DMS153 (cell line): Measurements from ENCODE around the gene LEFTY2.
"Not testable (repeated sequence)": the region's sequence is repeated elsewhere in the genome, so short reads cannot be mapped to it uniquely, and the experiment has no call there.

Source experiments
- DNase-seq: peaks from one replicate; lab custom pipeline; 2025; lab: John Stamatoyannopoulos, UW

Gene LEFTY2

DNA sequence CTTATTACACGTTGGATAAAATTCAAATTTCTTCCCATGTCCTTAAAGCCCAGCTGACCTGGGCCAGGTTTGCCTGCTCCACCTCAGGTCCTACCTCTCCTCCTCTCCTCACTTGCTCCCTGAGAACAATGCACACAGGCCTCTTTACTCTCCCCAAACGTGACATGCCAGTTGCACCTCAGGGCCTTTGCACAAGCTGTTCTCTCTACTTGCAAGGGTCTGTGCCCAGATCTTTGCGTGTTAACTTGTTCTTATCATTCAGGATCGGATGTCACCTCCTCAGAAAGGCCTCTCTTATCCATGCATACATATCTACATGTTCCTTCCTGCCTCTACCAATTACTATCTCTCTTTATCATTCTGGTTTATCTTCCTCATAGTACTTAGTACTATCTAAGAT is 37.4 kb downstream of the LEFTY2 start:
- DNase-seq = no peak

DNA sequence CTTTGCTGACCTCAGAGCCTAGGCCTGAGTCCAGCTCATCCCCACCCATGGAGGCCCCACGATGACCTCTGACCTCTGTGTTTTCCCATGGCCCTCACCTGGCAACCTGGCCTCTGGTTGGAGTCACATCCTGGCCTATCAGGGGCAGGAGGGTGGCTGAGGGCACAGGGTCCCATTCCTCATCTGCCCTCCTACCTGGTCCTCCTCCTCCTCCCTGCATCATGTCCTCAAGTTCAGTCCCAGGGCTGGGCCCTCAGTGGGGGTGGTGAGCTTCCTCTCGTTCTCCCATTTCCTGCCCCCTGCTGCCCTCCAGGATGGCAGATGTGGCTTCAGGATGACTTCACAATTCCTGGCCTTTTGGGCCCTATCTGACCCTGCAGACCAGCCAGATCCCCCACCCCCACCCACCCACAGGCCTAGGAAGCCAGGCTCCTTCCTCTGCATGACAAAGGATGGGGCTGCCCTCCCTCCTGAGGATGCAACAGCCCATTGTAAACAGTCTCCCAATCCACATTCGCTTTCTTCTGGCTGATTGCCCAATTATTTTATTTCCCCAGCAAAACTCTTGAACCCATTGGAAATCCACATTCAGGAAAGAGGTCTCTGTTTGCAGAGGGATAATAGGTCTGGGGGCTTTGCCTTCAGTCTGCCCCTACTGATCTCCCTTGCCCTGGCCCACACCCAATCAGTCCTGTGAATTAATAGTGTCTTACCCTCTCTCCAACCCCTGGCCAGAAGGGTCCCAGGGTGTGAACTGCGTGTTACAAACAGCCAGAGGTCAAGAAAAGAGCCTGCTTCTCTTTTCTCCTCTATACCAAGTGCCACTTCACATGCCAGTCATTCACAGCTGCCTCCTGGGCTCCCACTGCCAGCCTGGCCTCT is 41.7 kb downstream of the LEFTY2 start:
- no peak for DNase-seq

DNA sequence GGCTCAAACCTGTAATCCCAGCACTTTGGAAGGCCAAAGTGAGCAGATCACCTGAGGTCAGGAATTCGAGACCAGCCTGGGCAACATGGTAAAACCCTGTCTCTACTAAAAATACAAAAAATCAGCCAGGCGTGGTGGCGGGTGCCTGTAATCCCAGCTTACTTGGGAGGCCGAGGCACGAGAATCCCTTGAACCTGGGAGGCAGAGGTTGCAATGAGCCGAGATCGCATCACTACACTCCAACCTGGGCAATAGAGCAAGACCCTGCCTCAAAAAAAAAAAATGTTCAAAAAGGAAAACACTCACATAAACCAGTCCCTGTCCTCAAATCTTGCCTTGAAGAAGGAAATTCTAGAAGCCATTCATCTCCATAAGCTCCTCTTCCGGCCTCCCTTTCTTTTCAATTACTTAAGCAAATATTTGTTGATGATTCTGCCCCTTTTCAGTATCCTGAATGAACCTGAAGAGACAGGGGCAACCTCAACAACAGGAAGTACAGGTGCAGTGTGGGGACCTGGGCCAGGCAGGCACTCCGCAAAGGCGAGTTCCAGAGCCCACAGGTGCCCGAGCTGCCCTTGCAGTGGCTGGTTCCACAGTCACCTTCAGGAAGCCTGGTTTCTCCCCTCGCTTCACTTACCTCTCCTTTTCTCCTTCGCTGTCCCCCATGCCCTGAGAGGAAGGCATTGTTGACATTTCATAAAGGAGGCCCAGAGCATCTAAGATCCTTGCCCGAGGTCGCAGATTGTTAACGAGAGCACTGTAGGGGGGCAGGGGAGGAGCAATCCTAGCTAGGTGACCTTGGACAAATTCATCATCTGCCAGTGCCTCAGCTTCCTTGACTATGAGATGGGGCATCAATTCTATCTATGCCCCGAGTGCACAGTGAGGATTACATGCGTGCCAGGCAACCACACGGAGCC is 43.2 kb downstream of the LEFTY2 start:
- peak; percentile 86 for DNase-seq

DNA sequence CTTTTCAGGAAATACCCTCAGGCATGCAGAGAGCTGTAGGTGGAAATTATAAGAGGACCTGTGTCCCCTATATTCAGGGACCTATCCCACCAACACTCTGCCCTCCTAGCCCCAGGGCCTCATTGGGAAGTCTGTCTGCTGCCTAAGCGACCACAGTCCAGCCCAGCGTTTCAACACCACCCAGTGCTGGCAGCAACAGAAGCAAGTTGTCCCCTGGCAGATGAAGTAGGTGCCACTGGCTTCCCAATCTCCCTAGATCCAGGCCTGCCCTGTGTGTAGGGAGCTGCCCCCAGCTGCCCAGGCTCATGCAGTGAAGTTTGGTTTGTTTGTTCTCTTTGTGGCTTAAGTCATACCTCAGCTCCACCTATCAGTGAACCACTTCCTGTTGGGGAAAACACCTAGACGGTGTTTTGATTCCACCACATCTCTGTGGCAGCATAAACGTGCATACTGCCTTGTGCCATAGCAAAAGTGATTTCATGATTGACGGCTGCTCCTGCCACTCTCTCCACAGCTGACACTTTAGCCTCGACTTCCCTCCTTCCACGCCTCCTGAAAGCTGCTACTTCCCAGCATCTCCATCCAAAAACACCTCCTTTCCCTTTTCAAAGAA is 44.0 kb downstream of the LEFTY2 start:
- peak; percentile 86 for DNase-seq

DNA sequence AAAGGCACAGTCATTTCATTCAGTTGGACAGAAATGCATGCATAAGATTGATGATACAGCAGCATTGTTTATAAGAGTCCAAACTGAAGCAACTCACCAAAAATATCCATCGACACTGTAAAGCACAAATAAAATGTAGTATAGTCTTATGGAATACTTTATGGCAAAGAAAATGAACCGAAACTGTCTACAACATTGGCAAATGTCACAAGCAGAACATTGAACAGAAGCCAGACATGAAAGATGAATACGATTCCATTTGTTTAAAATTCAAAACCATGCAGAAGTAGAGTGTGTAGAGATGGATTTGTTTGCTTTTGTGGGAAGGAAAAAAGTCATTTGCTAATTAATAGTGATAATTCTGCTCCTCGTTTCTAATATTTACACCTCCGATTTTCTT is 44.5 kb downstream of the LEFTY2 start:
- DNase-seq = no peak

DNA sequence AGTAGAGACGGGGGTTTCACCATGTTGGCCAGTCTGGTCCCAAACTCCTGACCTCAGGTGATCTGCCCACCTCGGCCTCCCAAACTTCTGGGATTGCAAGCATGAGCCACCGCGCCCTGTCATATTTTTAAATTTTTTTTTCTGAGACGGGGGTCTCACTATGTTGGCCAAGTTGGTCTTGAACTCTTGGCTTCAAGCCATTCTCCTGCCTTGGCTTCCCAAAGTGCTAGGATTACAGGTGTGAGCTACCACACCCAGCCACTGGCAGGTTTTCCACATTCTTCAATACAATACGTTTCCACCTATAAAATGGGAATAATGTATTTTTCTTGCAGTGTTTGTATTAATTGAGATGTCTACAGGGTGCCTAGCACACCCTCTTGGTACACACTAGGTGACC is 48.7 kb downstream of the LEFTY2 start:
- DNase-seq = no peak

DNA sequence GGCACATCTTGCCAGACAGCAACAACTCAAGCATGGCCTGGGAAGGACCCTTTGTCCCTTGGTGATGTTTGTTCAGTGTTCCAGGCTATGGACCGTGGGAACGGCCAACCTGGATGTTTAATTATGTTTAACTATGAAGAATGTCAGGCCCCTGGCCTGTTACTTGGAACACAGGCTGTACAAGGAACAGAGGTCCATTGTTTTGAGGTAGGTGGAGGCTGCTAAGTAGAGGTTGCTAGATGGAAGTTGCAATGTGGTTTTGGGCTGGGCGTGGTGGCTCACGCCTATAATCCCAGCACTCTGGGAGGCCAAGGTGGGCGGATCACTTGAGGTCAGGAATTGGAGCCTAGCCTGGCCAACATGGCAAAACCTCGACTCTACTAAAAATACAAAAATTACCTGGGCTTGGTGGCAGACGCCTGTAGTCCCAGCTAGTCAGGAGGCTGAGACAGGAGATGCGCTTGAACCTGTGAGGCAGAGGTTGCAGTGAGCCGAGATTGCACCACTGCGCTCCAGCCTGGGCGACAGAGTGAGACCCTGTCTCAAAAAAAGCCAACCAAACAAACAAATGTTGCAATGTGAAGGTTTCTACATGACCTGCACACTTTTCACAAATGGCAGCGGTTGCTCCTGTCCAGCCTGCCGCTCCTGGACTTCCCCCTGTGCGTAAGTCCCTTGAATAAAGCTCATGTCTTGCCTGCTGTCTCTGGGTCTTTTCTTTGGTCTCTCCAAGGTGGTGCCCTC is 49.6 kb downstream of the LEFTY2 start:
- no peak for DNase-seq

DNA sequence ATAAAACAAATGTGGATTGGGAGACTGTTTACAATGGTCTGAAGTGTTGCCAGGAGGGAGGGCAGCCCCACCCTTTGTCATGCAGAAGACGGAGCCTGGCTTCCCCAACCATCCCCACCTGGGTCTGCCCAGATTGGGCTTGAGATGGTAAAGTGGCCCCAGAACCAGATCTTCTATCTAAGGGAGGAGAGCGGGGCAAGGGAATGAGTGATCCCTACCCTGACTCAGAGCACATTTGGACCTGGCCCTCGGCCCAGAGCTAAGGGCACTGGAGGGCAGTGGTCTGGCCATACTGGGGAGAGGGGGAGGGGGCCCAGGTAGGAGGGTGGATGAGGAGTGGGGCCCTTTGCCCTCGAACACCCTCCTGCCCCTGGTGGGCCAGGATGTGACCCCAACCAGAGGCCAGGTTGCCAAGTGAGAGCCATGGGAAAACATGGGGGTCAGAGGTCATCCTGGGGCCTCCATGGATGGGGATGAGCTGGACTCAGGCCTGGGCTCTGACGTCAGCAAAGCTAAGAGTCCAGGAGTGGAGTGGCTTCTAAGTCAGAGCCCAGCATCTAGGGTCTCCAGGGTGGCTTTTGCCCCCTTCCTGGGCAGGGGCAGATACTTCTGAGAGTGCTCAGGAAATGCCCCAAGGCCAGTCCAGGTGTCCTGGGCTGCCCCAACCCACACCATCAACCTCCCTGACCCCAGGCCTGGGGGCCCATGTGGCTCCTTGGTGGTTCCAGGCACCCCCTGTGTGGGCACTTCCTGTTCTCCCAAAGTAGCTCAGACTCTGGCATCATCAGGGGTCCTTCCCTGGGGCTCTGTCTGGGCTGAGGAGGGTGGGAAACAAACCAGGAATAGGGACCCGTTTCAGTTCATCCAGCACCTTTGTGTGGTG is 50.4 kb downstream of the LEFTY2 start:
- DNase-seq = no peak

DNA sequence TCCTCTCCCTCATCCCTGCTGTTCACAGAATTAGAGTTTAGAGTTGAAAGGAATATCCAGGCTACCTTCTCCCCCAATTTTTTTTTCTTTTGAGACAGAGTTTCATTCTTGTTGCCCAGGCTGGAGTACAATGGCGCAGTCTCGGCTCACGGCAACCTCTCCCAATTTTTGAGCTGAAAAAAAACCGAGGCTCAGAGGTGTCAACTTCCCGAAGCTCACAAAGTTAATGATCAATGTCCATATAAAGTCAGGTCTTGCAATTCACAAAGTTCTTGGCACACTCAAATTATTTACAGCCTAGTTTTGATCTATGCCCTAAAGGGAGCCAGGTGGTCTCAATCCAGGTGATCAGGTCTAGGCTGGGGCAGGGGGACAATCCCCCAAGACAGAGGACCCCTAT is 51.3 kb downstream of the LEFTY2 start:
- no peak for DNase-seq

DNA sequence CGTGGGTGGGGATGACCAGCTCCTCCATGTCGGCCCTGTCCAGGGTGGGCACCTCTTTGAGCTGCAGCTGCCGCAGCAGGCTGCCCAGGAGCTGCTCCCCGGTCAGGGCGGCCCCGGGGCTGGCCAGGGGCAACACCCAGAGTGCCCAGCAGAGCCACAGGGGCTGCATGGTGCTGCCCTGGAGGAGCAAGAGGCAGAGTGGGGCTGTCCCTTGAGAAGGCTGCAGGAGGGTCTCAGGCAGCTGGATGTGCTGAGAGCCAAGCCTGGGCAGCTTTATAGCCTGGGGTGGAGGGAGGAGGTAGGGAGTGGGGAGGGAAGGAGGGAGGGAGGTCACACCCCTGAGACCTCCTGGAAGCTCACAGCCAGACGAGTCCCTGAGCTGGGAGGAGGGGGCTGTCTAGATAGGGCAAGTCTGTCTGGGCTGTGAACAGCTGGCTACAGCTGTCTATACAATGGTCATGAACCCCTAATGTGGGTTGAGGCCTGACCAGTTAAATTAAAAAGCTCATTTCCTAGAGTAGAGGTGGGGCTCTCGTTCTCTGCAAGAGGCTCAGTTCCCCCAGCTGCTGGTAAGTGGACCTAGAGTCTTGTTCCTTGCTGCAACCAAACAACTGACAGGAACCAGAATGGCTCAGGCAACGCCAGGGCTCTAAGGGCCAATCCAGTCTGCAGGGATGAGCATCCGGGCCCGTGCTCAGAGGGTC is 52.0 kb downstream of the LEFTY2 start, which contains the start of gene LEFTY1:
LEFTY1 (minus strand) TSS at position 249 of the 704 bp plus-strand sequence; CDS start at position 169, 80 bp downstream.
- DNase-seq = no peak

DNA sequence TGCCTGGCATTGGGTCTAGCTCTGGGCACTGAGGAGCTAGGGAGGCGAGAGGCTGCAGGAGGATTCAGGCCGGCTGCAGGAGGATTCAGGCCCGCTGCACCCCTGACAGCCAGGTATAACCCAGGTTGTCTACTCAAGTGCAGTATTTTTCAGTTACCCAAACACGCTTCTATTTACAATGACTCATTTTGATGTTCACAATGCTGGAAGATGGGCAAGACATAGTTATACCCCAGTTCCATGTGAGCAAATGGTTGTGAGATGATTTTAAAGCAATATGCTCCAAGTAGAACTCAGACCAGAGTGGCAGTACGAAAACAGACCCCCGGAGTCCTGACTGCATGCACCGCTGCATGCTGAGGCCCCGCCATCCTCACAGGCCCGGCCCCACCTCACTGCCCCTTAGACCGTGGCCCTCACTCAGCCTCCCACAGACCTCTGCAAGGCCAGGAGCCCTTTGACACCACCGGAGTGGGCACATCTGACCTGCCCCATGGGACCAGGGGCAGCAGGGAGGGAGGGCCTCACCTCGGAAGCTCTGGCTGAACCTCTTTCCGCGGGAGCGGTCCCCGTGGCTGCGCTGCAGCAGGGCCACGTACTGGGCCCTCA is 52.6 kb downstream of the LEFTY2 start:
- no peak for DNase-seq

DNA sequence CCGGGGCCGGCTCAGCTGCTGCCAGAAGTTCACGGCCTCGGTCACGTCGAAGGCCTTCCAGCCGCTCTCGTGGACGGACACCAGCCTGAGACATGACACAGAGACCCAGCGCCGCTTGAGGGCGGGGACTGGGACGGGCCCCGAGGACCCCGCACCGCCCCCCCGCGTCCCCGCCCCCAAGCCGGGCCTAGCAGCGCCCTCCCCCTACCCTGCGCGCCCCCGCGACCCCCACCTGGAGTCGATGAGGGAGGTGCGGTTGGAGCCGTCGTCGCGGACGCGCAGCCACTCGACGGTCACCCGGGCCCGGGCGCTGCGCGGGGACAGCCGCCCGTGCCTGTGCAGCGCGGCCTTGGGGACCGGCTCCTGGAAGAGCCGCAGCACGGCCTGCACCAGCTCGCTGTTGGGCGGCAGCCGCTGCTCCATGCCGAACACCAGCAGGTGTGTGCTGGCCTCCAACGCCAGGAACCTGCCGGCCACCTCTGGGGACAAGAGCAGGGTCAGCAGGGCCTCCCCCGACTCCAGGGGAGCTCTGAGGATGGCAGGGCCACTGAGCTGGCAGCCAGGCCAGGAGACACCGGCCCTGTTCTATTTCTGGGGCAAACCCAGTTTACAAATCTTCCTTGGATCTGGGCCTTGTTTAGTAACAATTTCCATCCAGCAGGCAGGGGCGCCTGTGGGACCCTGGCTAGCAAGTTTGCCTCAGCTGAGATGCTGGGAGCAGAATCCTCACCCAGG is 53.3 kb downstream of the LEFTY2 start:
- DNase-seq = not testable (repeated sequence)

DNA sequence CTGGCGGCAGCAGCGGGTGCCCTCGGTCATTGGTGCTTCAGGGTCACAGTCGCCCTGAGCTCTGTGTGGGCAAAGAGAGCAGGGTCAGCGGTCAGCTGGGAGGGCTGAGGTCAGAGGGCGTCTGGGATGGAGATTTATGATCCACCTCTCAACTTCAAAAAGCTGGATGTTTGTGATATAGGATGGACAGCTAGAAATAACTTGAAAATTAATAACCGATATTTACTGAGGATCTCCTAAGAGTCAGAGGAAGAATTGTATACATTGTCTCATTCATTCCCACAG is 54.0 kb downstream of the LEFTY2 start:
- DNase-seq = no peak
